Measurements from ENCODE around the gene TMCC3. TPM values are rescaled to one million over a fixed set of nuclear protein-coding genes. Genes with fewer than 3 reads are reported as not detected.

TMCC3 gene
- total RNA-seq, 1 donor from 2014 or later: 0.05 TPM

DNA sequence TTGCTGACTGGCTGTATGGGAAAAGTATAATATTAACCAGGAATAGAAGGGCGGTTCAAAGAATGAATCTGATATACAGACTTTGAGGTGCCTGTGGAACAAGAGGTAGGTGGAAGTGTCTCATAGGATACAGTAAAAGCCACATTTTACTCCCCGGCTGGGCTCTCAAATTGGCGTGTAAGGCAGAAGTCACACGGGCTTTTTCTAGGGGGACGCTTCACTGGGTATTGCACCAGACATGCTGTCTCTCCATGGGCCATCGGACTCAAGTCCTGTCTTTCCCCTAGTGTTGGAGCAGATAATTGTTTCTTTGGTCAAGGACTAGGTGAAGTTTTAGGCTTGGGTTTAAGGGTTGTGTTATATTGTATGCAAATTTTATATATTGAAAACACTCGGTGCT is 9.1 kb downstream of the TMCC3 start:
- H3K9me3 Mint-ChIP-seq: no peaks in the 10 kb centered on the region
- H3K27ac Mint-ChIP-seq: no peak overlapping the region
- H3K4me3 Mint-ChIP-seq (ENCODE audit: low read depth): no peak overlapping the region
- no peaks in the 10 kb centered on the region for H3K36me3 Mint-ChIP-seq (ENCODE audit: low read depth)
- H3K4me1 Mint-ChIP-seq (ENCODE audit: low read depth): peaks cover 37% of the 10 kb centered on the region
- intact Hi-C loops (cut with micrococcal nuclease): loop anchor here (5.0 to 10.0 kb wide), 4 partner anchors 39 to 494 kb away; partner anchors contain the start of genes NDUFA12 and PLXNC1
- DNase-seq (ENCODE audit: low spot score): no peak
- H3K27me3 Mint-ChIP-seq (ENCODE audit: low read depth): peaks cover 72% of the 10 kb centered on the region

DNA sequence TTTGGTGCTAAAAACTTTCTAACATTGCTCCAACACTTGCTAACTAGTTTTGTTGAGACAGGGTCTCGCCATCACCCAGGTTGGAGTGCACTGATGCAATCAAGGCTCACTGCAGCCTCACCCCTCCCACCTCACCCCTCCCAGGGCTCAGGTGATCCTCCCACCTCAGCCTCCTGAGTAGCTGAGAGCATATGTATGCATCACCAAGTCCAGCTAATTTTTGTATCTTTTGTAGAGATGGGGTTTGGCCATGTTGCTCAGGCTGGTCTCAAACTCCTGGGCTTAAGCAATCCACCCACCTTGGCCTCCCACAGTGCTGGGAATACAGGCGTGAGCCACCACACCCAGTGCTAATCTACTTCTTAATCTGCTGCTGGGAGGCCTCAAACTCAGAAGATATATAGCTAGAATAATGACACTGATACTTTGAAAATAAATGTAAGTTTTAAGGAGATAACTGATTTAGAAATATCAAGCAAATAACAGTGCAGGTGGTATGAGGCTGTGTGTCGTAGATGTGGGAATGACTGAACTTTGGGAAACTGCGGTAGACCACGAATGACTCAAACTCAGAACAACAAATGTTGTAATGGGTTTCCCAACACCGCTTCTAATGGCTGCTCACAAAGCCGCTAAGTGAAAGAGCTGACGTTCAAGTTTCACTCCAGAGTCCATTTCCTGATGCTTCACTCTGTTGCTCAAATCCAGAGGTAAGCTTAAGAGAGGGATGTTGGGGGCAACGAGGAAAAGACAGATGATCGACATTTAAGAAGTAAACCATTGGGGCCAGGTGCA is 10.0 kb downstream of the TMCC3 start:
- H3K4me3 Mint-ChIP-seq (ENCODE audit: low read depth): no peak overlapping the region
- H3K4me1 Mint-ChIP-seq (ENCODE audit: low read depth): peaks cover 37% of the 10 kb centered on the region
- peak overlapping the region; percentile 31 for H3K27ac Mint-ChIP-seq
- peak; percentile 56 for DNase-seq (ENCODE audit: low spot score)
- H3K9me3 Mint-ChIP-seq: no peaks in the 10 kb centered on the region
- H3K36me3 Mint-ChIP-seq (ENCODE audit: low read depth): no peaks in the 10 kb centered on the region
- intact Hi-C loops (cut with micrococcal nuclease): loop anchor here (1.0 to 10.0 kb wide), 6 partner anchors 19 to 855 kb away; partner anchors contain the start of genes NDUFA12 and PLXNC1
- H3K27me3 Mint-ChIP-seq (ENCODE audit: low read depth): peaks cover 69% of the 10 kb centered on the region

DNA sequence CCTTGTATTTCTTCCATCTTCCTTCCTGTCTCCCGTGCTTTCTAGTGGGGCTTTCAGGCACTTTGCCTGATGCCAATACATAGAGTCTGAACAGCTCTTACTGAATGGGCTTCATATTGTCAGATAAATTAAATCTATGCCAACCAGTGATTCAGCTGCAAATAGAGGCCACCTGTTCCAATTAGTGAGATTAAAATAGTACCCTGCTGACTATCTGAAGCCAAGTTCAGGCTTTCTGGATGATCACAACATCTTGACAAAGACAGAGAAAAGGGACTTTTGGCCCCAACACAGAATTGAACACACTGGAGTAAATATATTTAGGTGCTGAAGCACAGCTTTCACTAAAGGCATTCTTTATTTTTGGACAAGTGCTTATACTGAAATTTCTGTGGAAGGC is 11.8 kb downstream of the TMCC3 start:
- H3K27me3 Mint-ChIP-seq (ENCODE audit: low read depth): peaks cover 60% of the 10 kb centered on the region
- no peak overlapping the region for H3K27ac Mint-ChIP-seq
- intact Hi-C loops (cut with micrococcal nuclease): no loop called here
- H3K36me3 Mint-ChIP-seq (ENCODE audit: low read depth): no peaks in the 10 kb centered on the region
- no peaks in the 10 kb centered on the region for H3K9me3 Mint-ChIP-seq
- H3K4me1 Mint-ChIP-seq (ENCODE audit: low read depth): peaks cover 22% of the 10 kb centered on the region
- H3K4me3 Mint-ChIP-seq (ENCODE audit: low read depth): no peak overlapping the region
- DNase-seq (ENCODE audit: low spot score): no peak

DNA sequence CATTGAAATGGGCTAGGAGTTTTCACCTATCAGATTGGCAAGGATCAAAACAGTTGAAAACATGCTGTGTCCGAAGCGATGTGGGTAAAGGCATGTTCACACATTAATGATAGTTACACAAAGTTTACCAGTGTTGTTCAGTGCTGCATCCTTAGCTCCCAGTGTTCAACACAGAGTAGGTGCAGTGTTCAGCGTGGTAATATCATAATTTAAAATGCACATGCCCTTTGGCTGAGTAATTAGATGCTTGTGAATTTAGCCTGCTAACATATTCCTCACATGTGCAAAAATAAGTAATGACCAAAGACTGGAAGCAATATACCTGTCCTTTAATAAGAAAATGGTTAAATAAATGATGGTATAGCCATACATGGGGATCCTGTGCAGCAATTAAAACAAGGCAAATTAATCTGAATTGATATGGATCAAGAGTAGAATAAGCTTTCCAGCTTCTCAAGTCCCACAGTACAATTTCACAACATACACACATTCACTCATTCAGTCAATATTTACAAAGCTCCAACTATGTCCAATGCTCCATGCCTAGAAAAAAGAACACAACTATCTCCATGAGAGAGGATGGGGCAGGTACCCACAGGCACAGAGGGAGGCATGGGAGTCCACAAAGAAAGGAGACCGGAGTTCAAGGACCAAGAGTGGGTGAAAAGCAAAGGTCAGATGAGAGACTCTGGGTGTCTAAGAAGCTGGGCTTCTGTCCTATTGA is 12.8 kb downstream of the TMCC3 start:
- no peaks in the 10 kb centered on the region for H3K9me3 Mint-ChIP-seq
- peaks cover 57% of the 10 kb centered on the region for H3K27me3 Mint-ChIP-seq (ENCODE audit: low read depth)
- H3K27ac Mint-ChIP-seq: no peak overlapping the region
- intact Hi-C loops (cut with micrococcal nuclease): no loop called here
- H3K4me1 Mint-ChIP-seq (ENCODE audit: low read depth): peaks cover 20% of the 10 kb centered on the region
- DNase-seq (ENCODE audit: low spot score): no peak
- H3K36me3 Mint-ChIP-seq (ENCODE audit: low read depth): no peaks in the 10 kb centered on the region
- H3K4me3 Mint-ChIP-seq (ENCODE audit: low read depth): no peak overlapping the region

DNA sequence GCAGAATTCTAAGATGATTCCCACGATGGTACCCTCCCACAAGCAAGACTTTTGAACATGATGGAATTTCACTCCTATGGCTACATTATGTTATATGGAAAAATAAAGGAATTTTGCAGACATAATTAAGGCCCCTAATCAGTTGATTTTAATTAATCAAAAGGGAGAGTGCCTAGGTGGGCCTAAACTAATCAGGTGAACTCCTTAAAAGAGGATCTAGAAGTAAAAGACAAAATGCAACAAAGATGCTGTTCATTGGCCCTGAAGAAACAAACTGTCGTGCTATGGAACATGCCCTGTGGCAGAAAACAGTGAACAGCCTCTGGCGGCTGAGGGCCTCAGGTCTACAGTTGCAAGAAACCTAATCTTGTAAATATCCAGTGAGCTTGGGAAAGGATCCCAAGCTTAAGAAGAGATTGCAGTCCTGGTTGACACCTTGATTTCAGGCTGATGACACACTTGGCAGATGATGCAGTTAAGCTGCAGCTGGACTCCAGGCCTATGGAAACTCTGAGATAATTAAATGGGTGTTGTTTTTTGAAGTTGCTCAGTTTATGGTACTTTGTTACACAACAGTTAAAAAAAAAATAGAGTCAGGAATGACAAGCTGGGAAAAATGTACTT is 13.8 kb downstream of the TMCC3 start:
- DNase-seq (ENCODE audit: low spot score): no peak
- Mint-ChIP-seq H3K27me3 (ENCODE audit: low read depth) (peaks cover 56% of the 10 kb centered on the region), H3K4me3 (ENCODE audit: low read depth) (no peak overlapping the region), H3K36me3 (ENCODE audit: low read depth) (no peaks in the 10 kb centered on the region), H3K9me3 (no peaks in the 10 kb centered on the region), H3K4me1 (ENCODE audit: low read depth) (peaks cover 18% of the 10 kb centered on the region), H3K27ac (no peak overlapping the region)
- intact Hi-C loops (cut with micrococcal nuclease): no loop called here

DNA sequence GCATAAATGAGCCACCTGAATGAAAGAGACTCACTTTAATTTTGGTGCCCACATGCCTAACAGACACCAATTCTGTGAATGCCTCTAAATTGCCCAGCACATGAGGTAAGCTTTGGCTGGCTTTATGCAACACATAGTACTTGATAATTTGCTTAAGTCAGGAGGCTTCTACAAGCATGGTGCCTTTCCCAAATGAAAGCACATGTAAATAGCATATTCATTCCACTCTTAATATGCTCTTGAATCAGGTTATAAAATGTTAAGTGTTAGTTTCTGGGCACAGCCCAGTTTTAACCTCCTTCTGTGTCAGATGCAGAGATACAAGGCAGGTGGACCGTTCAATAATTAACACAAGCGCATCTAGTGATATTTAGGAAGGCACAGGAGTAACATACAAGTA is 15.6 kb downstream of the TMCC3 start:
- H3K36me3 Mint-ChIP-seq (ENCODE audit: low read depth): no peaks in the 10 kb centered on the region
- no peaks in the 10 kb centered on the region for H3K9me3 Mint-ChIP-seq
- intact Hi-C loops (cut with micrococcal nuclease): no loop called here

DNA sequence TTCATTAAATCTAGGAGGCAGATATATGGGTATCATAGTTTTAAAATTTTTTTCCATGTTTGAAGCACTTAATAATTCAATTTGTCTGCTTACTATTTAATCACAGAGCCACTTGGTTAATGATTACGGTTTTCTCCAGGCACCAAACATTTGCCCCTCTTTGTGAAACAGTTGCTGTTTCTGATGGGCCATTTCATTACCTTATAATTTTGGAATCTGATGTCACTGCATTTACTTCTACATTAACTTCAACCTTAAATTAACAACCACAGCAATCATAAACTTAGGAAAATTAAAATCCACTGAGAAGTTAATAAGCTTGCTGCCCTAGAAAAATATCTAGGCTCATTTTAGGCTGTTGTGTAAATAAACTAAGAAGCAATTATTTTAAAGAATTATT is 17.0 kb downstream of the TMCC3 start:
- Mint-ChIP-seq H3K36me3 (ENCODE audit: low read depth) (no peaks in the 10 kb centered on the region), H3K4me3 (ENCODE audit: low read depth) (no peak overlapping the region), H3K9me3 (no peaks in the 10 kb centered on the region), H3K4me1 (ENCODE audit: low read depth) (peaks cover 1% of the 10 kb centered on the region), H3K27ac (no peak overlapping the region), H3K27me3 (ENCODE audit: low read depth) (peaks cover 47% of the 10 kb centered on the region)
- DNase-seq (ENCODE audit: low spot score): no peak
- intact Hi-C loops (cut with micrococcal nuclease): no loop called here

More for the DNA sequence above, 15.6 kb downstream of the TMCC3 start:
- Mint-ChIP-seq H3K27ac (no peak overlapping the region), H3K27me3 (ENCODE audit: low read depth) (peaks cover 51% of the 10 kb centered on the region), H3K4me3 (ENCODE audit: low read depth) (no peak overlapping the region), H3K4me1 (ENCODE audit: low read depth) (peaks cover 3% of the 10 kb centered on the region)
- DNase-seq (ENCODE audit: low spot score): no peak

DNA sequence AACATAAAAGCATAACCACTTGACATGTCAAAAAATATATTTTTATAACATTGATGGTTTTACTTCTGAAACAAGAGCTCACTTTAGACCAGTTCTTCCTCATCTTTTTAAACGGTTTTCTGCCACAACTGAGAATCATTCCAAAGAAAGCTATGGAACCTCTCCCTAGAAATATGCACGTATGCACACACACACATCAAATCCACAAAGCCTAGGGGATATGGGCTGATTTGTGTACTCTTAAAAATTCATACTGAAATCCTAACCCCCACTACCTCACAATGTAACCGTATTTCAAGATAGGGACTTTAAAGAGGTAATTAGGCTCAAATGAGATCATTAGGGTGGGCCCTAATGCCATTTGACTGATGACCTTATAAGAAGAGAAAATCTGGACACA is 19.3 kb downstream of the TMCC3 start:
- Mint-ChIP-seq H3K9me3 (no peaks in the 10 kb centered on the region), H3K4me1 (ENCODE audit: low read depth) (no peaks in the 10 kb centered on the region), H3K4me3 (ENCODE audit: low read depth) (no peak overlapping the region), H3K36me3 (ENCODE audit: low read depth) (no peaks in the 10 kb centered on the region), H3K27me3 (ENCODE audit: low read depth) (peaks cover 30% of the 10 kb centered on the region), H3K27ac (no peak overlapping the region)
- DNase-seq (ENCODE audit: low spot score): no peak
- intact Hi-C loops (cut with micrococcal nuclease): no loop called here

DNA sequence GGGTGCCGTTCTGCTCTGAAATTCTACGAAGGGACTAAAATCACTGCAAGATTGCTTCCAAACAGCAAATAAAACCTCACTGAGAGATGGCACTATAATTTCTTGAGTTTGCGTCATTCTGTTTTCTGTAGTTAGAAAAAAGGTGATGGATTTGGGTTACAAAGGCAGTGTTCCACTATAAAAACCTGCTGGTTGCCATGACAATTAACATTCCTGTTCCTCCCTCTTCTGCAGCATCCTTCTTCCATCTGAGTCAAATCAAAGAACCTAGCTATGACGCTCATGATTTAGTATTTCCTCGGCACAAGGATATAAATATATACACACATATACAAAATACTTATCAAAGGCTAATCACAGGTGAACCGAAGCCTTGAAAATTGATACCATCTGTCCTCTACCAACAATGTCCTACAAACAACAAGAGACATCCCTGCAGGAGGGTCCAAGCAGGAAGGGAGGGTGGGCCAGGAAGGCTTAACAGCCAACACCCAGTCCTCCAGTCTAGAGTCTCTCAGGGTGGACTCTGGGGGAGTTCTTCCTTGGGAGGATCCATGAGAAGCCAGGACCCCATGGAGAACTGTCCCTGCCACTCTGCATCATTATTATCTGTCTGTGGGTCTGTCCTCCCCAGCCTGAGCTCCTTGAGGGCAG is 21.4 kb downstream of the TMCC3 start:
- H3K4me1 Mint-ChIP-seq (ENCODE audit: low read depth): no peaks in the 10 kb centered on the region
- intact Hi-C loops (cut with micrococcal nuclease): no loop called here

DNA sequence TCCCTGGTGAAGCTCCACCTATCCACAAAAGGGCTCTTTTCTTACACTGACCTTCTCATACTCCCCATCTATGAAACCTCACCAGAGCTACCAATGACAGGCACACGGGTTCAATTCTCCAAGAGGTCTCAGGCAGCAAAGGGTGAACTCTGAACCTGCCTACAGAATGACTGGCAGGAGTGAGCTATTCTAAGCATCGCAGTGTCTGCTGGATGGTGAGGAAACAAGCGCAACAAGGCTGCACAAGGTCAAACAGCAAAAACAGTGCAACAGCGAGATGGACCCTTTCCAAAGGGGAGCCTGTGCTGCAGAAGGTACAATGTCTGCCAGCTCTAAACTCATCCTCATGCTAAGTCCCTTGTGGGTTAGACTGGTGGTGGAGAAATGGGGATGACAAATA is 22.0 kb downstream of the TMCC3 start:
- Mint-ChIP-seq H3K27me3 (ENCODE audit: low read depth) (peaks cover 18% of the 10 kb centered on the region), H3K36me3 (ENCODE audit: low read depth) (no peaks in the 10 kb centered on the region), H3K4me1 (ENCODE audit: low read depth) (no peaks in the 10 kb centered on the region)

More for the DNA sequence above, 21.4 kb downstream of the TMCC3 start:
- H3K9me3 Mint-ChIP-seq: no peaks in the 10 kb centered on the region
- no peak overlapping the region for H3K27ac Mint-ChIP-seq
- no peaks in the 10 kb centered on the region for H3K36me3 Mint-ChIP-seq (ENCODE audit: low read depth)
- no peak overlapping the region for H3K4me3 Mint-ChIP-seq (ENCODE audit: low read depth)
- DNase-seq (ENCODE audit: low spot score): no peak
- H3K27me3 Mint-ChIP-seq (ENCODE audit: low read depth): peaks cover 20% of the 10 kb centered on the region

DNA sequence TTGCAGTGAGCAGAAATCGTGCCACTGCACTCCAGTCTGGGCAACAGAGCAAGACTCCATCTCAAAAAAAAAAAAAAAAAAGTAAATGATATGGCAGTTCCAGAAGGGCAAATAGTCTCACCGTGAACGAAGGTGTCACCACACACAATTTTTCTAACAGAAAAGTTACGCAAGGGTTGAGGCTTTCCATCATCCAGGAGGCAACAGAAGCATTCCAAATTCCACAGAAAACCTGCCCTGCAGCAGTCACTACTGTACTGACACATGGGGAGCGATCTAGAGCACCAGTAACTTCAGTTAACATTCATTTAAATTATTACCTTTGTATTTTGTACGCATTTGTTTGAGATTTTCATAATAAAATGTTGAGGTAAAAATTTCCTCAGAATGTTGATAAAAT is 24.8 kb downstream of the TMCC3 start:
- no peaks in the 10 kb centered on the region for H3K9me3 Mint-ChIP-seq
- H3K27me3 Mint-ChIP-seq (ENCODE audit: low read depth): peaks cover 7% of the 10 kb centered on the region
- intact Hi-C loops (cut with micrococcal nuclease): no loop called here
- H3K4me1 Mint-ChIP-seq (ENCODE audit: low read depth): peaks cover 16% of the 10 kb centered on the region
- H3K4me3 Mint-ChIP-seq (ENCODE audit: low read depth): no peak overlapping the region
- H3K27ac Mint-ChIP-seq: no peak overlapping the region
- H3K36me3 Mint-ChIP-seq (ENCODE audit: low read depth): no peaks in the 10 kb centered on the region
- no peak for DNase-seq (ENCODE audit: low spot score)

More for the DNA sequence above, 22.0 kb downstream of the TMCC3 start:
- intact Hi-C loops (cut with micrococcal nuclease): no loop called here
- H3K4me3 Mint-ChIP-seq (ENCODE audit: low read depth): no peak overlapping the region
- no peak for DNase-seq (ENCODE audit: low spot score)
- H3K27ac Mint-ChIP-seq: no peak overlapping the region
- no peaks in the 10 kb centered on the region for H3K9me3 Mint-ChIP-seq

DNA sequence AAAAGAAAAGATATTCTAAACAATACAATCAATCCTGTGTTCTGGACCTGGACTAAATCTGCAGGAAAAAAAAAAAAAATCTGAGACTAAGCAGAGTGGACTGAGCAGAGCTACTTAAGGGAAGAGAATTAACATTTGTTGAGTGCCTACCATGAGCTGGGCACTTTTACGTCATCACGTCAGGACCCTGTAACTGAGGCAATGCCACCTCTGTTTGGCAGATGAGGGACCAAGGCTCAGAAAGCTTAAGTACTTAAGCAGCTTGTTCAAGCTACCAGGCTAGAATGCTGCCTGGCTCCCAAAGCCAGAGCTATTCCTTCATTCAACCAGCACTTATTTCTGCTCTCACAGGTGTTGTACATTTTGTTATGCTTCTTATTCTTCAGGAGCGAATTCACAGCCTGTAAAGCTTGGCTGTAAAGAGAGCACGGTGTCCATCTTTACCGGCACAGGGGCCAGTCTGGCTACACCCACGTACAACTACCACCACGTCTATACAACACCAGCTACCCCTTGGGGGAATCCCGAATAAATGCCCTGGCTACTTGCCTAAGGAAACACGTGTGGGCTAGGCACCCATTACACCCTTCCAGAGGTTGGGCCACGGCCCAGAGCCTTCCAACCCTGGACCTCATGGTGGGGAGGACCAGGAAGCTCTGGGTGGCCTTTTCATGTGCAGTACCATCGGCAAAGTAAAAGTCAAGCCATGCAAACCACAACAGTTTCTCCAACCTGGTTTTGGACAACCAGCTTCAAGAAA is 27.0 kb downstream of the TMCC3 start:
- H3K27ac Mint-ChIP-seq: no peak overlapping the region

More for the DNA sequence above, 27.0 kb downstream of the TMCC3 start:
- DNase-seq (ENCODE audit: low spot score): no peak
- H3K4me3 Mint-ChIP-seq (ENCODE audit: low read depth): no peak overlapping the region
- intact Hi-C loops (cut with micrococcal nuclease): no loop called here
- no peaks in the 10 kb centered on the region for H3K9me3 Mint-ChIP-seq
- H3K4me1 Mint-ChIP-seq (ENCODE audit: low read depth): peaks cover 16% of the 10 kb centered on the region
- peaks cover 4% of the 10 kb centered on the region for H3K27me3 Mint-ChIP-seq (ENCODE audit: low read depth)
- no peaks in the 10 kb centered on the region for H3K36me3 Mint-ChIP-seq (ENCODE audit: low read depth)

Measured in activated T-helper 2 cell treated with anti-CD3 and anti-CD28 coated beads, Interferon-gamma antibody, Interleukin-2, Interleukin-4, amounts not matched to agents 10 μg/mL and 5 μg/mL and 100 μg/mL, durations not matched to agents 14 hours and 24 hours and 36 hours (primary cell).